ENCODE measurements around the gene ZNF563.

Gene ZNF563

GRCh38 chr19:12294249-12295158 lies 38.9 kb downstream of the ZNF563 start, which contains the start of gene ZNF44:
Gene ZNF44 (minus strand): TSS chr19:12294883. CDS start chr19:12294694, 189 bp downstream.
- peak; percentile 54 to 99 (median 95) for DNase-seq

GRCh38 chr19:12293777-12294248 lies 39.6 kb downstream of the ZNF563 start:
- peak in 36 of 51 donors; percentile 2 to 53 (median 17) for DNase-seq

- no peak for DNase-seq
Observed at GRCh38 chr19:12289790-12290065, 43.7 kb downstream of the ZNF563 start.

DNA sequence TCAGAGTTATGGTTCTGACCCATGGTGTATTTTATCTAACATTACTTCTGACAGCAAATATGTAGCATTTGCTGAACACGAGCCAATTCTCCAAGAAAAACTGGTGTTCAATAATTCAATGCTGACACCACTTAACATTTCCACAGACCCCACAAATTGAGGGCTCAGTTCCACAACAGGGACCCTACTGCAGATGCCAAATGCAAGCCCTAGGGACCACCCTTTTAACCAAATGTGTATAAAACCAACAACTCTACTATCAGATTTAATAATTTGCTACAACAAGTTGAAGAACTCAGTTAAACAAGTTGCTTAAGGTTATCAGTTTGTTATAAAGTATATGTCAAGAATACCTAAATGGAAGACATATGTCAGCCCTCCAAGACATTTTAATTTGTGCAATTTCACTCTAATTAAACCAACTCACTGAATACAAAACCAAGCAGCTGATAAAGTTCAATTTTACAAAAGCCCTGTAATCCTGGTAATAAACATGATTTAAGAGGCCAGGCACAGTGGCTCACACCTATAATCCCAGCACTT lies 45.4 kb downstream of the ZNF563 start:
- no peak for DNase-seq

DNA sequence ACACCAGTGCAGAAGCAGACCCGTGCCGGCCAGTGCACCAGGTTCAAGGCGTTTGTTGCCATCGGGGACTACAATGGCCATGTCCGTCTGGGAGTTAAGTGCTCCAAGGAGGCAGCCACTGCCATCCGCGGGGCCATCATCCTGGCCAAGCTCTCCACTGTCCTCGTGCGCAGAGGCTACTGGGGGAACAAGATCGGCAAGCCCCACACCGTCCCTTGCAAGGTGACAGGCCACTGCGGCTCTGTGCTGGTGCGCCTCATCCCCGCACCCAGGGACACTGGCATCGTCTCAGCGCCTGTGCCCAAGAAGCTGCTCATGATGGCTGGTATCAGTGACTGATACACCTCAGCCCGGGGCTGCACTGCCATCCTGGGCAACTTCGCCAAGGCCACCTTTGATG lies 48.8 kb downstream of the ZNF563 start:
- no peak for DNase-seq

- no peak for DNase-seq
Observed at GRCh38 chr19:12284226-12284625, 49.2 kb downstream of the ZNF563 start.

DNA sequence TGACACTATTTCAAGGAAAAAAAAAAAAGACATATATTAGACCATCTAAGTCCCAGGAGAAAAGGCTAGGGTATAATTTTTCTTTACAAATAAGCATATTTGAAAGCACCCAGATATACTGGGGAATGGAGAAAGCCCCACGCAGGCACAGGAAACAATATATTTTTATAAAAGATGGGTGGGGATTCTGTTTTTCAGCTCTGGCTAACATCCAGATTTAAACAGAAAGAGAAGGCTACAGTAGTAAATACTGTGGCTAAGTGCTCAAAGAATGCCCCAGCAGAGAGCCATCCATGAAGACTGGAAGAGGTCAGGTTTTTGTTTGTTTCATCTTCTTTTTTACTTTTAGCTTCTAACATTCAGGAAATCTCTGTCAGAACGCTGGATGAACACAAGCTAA lies 54.7 kb downstream of the ZNF563 start:
- DNase-seq = no peak

DNA sequence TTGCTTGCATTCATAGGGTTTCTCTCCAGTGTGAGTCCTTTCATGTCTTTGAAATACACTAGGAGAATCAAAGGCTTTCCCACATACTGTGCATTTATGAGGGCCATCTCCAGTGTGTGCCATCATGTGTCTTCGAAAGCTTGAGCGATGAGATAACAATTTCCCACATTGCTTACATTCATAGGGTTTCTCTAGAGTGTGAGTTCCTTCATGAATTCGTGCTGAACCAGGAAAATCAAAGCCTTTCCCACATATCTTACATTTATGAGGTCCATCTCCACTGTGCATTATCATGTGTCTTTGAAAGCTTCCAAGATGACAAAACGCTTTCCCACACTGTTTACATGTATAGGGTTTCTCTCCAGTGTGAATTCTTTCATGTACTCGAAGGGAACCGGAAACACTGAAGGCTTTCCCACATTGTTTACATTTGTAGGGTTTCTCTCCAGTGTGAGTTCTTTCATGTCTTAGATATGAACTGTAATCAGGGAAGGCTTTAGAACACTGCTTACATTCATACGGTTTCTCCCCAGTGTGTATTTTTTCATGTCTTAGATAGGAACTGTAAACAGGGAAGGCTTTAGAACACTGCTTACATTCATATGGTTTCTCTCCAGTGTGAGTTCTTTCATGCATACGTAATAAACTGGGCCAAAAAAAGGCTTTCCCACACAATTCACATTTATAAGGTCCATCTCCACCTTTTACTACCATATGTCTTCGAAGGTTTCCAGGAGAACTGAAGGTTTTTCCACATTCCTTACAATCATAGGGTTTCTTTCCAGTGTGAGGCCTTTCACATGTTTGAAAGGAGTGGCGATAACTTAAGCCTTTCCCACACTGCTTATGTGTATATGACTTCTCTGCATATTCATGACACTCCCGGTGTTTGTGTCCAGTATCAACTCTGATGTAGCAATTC lies 60.2 kb downstream of the ZNF563 start:
- DNase-seq = no peak

DNA sequence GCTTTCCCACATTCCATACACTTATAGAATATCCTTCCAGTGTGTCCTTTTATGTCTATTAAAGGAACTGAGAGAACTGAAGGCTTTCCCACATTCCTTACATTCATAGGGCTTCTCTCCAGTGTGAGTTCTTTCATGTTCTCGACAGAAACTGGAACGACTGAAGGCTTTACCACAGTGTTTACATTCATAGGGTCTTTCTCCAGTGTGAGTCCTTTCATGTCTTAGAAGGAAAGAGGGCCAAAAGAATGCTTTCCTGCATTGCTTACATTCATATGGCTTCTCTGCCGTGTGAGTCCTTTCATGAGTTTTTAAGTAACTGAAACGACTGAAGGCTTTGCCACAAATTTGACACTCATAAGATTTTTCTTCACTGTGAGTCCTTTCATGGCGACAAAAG lies 61.0 kb downstream of the ZNF563 start:
- DNase-seq = no peak

- DNase-seq = no peak
Observed at GRCh38 chr19:12270854-12271253, 62.6 kb downstream of the ZNF563 start.
